NCI-H2196 (cell line): ENCODE results near the gene GPM6B.

ENCODE experiments used
- DNase-seq: peaks from one replicate; lab custom pipeline; 2025; ENCODE audit not compliant: unreplicated experiment; lab: John Stamatoyannopoulos, UW

The GPM6B gene

GRCh38 chrX:13816643-13817627, at the start of gene GPM6B:
Gene GPM6B, minus strand, starts transcription at chrX:13817093. Its CDS starts 189 bp downstream, at chrX:13816904.
- DNase-seq, result no peak

GRCh38 chrX:13864264-13864663, 47.4 kb upstream of the GPM6B start:
- DNase-seq, result no peak

GRCh38 chrX:13863324-13863723, 46.4 kb upstream of the GPM6B start:
- DNase-seq, result no peak

- DNase-seq, result no peak
Measured at GRCh38 chrX:13859724-13860123, 42.8 kb upstream of the GPM6B start.

- no peak for DNase-seq
Measured at GRCh38 chrX:13857804-13858203, 40.9 kb upstream of the GPM6B start.

GRCh38 chrX:13855689-13856450, 39.0 kb upstream of the GPM6B start:
- DNase-seq, result no peak

- no peak for DNase-seq
Measured at GRCh38 chrX:13854003-13854402, 37.1 kb upstream of the GPM6B start.

- no peak for DNase-seq
Measured at GRCh38 chrX:13852001-13852695, 35.3 kb upstream of the GPM6B start.

GRCh38 chrX:13845721-13846378, 29.0 kb upstream of the GPM6B start:
- no peak for DNase-seq

GRCh38 chrX:13843150-13843721, 26.3 kb upstream of the GPM6B start:
- DNase-seq, result no peak

GRCh38 chrX:13840121-13840520, 23.2 kb upstream of the GPM6B start:
- DNase-seq, result no peak

- no peak for DNase-seq
Measured at GRCh38 chrX:13837290-13837745, 20.4 kb upstream of the GPM6B start.

- no peak for DNase-seq
Measured at GRCh38 chrX:13836575-13836974, 19.7 kb upstream of the GPM6B start.

- DNase-seq, result no peak
Measured at GRCh38 chrX:13835825-13836224, 18.9 kb upstream of the GPM6B start.

- DNase-seq, result no peak
Measured at GRCh38 chrX:13834355-13834754, 17.5 kb upstream of the GPM6B start.

GRCh38 chrX:13829983-13830382, 13.1 kb upstream of the GPM6B start:
- no peak for DNase-seq

- DNase-seq, result no peak
Measured at GRCh38 chrX:13828392-13828791, 11.5 kb upstream of the GPM6B start.

GRCh38 chrX:13827298-13828090, 10.6 kb upstream of the GPM6B start:
- DNase-seq, result no peak

- no peak for DNase-seq
Measured at GRCh38 chrX:13826770-13827169, 9.9 kb upstream of the GPM6B start.
